Stimulated activated CD4-positive, alpha-beta T cell treated with anti-CD3 and anti-CD28 coated beads, Interleukin-15, amount 100 ng/mL, for 48 hours (primary cell): Measurements from ENCODE around the gene CGREF1.

Experiments used
- DNase-seq, 2 donors: peaks; one replicate each; pipeline ENCODE4 v3.0.0-alpha.2; 2020; ENCODE audit warnings: low read depth in 2 of 2

The CGREF1 gene

DNA sequence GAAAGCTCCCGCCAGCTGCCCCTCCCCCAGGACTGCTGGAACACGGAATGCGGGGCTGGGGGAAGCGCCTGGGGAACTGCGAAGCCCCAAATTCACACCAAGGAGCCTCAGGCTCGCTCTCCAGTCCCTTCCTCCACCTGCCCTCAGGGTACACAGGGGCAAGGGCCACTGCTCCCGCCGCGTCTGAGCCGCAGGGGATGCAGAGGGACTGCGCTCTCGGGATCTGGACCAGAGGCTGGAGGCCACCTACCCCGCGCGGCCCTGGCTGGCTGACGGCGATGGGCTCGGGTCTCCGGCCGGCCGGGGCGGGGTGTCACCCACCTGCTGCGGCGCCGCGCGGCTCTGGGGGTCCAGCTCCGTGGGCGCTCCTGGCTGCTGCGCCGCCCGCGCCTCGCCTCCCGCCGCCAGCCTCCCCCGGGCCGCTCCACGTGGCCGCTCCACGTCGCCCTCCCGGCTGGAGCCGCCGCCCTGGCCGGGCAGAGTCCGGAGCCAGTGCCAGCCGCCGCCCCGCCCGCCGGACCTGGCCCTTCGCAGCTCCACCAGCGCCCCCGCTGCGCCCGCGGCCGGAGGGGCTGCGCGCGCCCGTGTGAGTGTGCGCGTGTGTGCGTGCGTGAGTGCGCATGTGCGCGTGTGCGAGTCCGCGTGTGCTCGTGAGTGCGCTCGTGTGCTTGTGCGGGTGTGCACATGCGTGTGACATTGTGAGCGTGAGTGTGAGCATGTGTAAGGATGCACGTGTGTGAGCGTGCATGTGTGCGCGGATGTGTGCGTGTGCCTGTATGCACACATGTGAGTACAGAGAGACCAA lies at the start of gene CGREF1:
Gene CGREF1, minus strand, starts transcription at position 604 of the 805 bp plus-strand sequence. CDS start 14,762 bp downstream, outside the sequence.
- no peak for DNase-seq

DNA sequence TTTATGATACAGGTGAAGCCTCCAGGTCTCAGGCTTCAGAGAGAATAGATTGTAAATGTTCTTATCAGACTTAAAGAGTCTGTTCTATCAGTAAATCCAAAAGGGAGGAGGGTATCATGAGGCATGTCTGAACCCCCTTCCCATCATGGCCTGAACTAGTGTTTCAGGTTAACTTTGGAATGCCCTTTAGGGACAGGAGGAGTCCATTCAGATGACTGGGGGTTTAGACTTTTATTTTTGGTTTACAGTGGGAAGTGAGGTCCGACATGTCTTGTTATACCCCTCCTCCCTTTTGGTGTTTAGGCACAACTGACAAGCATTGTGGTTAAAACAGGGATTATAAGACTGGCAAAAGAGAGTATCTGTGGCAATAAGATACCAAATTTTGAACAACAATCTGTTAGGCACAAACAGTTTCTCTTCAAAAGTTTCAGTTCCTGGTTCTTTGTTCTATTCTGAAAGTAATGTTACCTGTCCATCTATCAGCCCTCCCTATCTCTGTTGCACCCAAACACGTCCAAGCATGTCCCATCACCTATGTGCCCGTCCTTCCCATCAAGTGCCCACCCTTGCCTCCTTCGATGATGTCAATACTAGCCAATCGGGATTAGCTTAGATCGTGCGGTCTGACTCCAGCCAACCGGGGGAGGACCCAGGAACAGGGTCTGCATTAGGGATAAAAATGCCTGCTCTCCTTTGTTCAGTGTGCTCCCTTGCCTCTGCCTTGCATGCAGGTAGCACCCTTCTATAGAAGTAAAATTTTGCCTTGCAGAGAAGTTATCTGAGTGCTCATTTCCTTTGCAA lies 46.2 kb upstream of the CGREF1 start:
- no peak for DNase-seq

DNA sequence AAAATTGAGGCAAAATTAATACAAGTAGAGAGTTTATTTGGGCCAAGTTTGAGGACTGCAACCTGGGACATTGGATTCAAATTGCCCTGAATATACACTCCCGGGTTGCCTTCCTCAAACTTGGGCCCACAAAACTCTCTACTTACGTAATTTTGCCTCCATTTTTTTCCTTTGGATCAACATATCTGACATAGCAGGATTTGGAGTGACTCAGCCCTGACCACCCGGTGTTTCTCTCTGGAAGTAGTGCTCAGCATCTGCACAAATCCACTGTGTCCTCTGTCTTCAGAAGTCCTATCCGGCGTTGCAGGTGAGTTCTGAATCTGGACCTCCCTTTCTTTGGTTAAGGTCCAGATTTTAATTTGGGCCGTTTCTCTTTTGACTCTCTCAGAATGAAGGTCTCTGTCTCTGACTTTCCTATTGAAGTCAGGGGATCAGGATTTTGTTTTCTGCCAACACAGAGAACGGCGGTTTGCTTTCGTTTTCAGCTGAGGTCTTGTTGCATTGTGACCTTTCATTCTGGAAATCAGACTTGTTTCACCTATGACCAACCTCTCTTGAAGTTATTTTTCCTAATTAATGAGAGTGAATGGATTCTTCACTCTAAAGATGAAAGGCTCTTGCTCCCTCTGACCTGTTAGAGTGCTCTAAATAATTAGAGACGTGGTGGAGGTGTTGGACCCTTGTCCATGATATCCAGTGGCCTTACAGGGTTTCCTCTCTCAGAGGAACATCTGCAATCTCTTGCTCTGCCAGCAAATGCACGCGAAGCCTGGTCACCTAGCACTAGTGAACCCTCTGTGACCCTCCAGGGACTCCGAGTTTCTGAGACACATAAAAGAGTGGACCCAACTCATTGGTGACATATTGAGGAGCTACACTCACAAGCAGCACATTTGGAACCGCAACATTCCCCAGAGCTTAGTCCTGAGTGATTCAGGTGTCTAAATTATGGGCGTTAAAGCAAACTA lies 43.5 kb upstream of the CGREF1 start:
- DNase-seq: no peak

DNA sequence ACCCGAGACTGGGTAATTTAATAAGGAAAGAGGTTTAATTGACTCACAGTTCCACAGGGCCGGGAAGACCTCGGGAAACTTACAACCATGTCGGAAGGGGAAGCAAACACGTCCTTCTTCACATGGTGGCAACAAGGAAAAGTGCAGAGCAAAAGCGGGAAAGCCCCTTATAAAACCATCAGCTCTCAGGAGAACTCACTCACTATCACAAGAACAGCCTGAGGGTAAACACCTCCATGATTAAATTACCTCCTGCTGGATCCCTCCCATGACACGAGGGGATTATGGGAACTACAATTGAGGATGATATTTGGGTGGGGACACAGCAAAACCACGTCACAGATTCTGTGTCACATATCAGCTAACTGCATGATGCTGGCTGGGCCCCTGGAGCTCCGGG lies 41.3 kb upstream of the CGREF1 start:
- DNase-seq: no peak

DNA sequence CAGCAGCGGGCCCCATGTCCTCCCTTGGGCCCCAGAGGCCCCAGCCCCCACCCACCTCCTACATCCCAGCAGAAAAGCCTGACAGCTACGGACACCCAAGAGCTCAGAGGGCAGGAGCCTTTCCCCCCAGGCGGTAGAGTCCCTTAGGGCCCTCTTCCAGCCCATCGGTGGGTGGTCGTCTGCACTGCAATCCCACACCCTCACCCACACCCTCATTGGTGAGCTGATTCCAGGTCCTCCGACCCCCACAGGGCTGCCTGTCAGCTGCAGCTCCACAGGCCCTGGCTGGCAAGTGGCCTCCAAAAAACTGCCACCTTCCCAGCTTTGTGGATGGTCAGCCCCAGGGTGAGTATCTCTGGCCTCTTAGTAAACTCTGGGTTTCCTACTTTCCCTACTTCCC lies 40.3 kb upstream of the CGREF1 start:
- no peak for DNase-seq

DNA sequence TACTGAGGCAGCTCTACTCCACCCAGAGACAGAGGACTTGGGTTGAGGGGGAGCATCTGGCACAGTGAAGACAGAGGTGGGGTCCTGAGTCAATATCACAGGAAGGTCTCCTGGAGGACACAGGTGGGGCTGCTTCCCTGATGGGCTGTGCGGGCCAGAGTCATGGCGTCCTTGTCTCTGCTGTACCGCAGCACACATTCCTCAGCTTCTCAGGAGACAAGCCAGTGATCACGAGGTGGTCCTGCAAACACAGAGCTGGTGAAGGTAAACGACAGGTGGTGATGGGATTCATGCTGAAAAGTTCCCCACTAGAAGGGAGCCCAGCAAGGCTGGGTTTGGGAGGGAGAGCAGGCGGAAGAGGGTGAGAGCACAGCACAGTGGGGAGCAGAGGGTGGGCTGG lies 39.5 kb upstream of the CGREF1 start:
- no peak for DNase-seq

DNA sequence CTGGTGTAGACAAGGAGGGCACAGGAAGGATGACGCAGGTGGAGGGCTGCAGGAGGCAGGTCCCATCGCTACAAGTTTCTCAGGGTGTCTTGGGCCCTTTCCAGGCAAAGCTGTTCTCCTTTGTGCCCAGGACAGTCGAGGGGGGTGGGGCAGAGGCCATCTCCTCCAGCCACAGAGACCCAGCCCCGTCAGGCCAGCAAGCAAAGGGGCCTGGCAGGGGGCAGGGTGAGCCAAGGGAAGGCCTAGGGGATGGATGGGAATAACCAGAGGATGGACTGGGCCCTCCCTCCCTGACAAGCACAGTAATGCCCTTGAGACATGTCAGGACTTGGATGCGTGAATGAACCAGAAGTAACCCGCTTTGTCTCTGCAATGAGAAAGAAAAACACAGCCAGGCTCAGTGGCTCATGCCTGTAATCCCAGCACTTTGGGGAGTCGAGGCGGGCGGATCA lies 36.2 kb upstream of the CGREF1 start:
- DNase-seq: no peak

DNA sequence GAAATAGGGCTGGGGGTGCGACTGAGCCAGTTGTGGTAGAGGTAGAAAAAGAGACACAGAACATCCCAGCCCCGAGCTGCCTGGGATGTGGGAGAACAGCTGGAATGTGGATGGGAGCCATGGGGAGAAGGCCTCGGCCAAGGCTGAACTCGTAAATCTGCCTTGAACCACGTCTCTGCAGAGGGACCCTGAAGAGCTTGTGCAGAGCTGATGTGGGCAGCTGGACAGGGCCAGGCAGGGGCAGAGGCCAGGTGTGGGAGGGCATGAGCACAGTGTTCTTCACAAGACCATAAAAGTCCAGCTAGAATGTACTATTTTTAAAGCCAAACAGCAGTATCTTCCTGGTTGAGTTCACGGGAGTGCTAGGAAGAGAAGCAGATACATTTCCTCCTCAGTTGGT lies 35.6 kb upstream of the CGREF1 start:
- no peak for DNase-seq

DNA sequence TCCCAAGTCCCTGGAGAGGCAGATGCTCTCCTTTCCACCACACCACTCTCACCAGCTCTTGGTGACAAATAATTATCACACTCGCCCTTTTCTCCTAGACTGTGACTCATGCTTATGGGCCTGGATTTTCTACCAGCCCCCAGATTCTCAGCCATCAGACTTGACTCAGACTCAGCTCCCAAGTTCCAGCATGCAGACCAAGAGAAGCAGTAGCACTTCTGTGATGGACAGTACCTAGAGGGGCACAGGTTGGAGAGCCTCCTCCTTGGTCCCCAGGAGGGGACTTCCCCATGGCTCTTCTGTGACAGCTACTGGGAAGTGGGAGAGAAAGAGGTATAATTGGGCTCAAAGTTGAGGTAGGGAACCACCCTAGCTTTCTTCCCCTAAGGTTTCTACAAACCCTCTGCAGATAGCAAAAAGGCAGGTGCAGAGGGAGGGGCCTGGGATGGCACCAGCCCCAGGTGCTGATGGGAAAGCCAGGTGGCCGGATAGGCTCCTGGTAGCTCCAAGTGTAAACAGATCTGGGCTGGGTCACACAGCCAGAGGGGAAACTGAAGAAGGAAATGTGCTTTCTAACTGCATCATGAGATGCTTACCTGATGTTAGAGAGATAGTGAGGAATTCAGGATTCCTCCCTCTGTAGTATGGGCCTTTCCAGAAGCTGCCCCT lies 34.0 kb upstream of the CGREF1 start:
- DNase-seq: no peak

GRCh38 chr2:27152102-27152795 lies 33.3 kb upstream of the CGREF1 start:
- no peak for DNase-seq

DNA sequence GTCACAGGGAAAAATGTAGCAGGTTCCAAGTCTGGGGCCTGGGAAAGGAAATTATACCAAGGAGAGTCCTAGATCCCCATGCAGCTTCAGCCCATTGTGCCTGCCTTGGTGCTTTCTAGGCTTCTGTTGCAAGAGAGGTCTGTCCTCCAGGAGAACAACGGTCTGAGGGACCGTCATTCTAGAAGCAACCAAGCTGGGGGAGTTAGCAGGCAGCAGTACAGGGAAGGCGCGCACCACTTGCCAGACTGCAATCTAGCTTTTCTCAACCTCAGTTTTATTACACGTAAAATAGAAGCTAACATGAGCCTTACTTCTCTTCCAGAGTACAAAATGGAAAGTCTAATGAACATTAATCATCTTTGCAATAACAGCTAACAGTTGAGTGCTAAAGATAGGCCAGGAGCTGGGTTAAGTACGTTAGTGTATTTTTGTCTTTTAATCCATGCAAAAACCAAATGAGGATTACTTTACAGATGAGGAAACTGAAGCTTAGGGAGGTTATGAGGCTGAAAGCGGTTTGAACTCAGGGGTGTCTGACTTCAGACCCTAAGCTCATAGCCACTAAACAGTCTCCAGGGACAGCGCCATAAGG lies 31.8 kb upstream of the CGREF1 start:
- no peak for DNase-seq

DNA sequence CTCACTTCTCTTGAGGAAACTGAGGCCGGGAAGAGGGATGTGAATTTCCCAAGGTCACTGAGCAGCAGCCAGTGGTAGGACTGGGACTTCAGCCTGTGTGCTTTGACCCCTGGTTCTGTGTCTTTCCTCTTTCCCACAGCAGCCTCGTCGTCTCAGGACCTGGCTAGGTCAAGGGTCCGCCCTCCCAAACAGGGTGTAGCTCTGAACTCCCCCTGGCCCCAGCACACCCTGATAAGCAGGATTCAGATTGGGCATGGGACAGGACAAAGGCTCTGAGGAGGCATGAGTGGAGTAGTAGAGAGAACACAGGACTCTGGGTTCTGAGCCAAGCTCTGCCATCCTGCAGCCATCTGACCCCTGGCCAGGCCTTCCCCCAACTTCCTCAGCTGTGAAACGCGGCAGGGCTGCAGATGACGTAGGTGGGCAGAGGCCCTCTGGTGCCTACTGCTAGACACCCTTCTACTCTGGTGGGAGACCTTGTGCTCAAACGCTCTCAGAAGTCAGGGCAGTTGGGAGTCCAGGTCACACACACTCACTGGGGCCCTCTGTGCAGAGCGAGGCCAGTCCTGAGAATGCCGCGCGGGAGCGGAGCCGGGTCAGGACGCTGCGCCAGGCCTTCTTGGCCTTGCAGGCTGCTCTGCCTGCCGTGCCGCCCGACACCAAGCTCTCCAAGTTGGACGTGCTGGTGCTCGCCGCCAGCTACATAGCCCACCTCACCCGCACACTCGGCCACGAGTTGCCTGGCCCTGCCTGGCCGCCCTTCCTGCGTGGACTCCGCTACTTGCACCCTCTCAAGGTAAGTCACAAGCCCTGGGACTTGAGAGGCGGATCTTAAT lies 30.9 kb upstream of the CGREF1 start:
- DNase-seq: no peak

DNA sequence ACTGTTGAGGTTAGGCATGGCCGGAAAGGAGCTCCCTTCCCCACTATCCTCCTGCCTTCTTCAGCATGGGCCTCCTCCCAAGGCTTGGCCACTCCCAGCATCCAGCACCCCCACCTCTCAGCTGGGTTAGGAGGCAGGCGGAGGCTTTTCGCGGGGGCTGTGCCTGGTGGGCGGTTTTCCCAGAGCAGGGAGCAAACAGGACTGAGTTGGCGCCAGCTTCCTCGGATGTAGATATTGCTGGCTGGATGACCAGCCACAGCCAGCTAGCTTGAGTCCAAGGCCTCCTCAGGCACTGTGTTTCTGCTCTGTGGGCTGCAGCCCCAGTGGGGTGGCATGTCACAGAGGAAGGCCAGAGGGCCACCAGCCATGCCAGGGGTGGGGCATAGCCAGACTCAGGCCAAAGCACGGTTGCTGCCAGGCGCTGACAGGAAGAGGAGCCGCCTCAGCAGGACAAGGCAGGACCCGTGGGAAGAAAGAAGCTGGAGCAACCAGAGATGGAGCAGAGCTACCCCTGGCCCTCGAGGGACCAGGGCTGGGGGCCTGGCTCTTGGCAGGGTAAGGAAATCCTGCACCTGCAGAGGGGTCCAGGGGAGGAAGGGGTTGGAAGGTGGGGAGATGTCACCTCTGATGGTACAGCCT lies 30.0 kb upstream of the CGREF1 start, which contains the start of gene TCF23:
Gene TCF23, plus strand, starts transcription at position 204 of the 639 bp plus-strand sequence. Its CDS starts 130 bp downstream, at position 334.
- no peak for DNase-seq

DNA sequence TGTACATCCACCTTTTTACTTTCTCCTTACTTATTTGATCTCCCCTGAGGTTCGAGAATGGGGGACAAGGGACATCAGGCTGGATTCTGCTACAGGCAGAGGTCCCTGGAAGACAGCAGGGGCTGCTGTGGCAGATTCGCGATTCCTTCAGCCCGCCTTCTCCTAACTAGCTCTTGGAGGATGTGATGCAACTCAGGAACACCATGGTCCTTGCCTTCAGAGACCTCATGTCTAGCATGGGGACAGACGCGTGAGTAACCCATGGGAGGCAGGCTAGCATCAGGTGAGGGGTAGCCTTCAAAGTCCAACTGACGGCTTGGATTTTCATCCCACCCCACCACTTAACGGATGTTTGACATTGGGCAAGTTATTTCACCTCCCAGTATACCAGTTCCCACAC lies 29.0 kb upstream of the CGREF1 start:
- DNase-seq: no peak

GRCh38 chr2:27145682-27146081 lies 26.8 kb upstream of the CGREF1 start:
- no peak for DNase-seq

- DNase-seq: no peak
Observed at GRCh38 chr2:27143285-27143684, 24.4 kb upstream of the CGREF1 start.

GRCh38 chr2:27139310-27139709 lies 20.4 kb upstream of the CGREF1 start, which contains the start of gene PRR30:
PRR30 (minus strand) TSS chr2:27139410; CDS start chr2:27138329, 1,081 bp downstream.
- DNase-seq: no peak

- no peak for DNase-seq
Observed at GRCh38 chr2:27138111-27138510, 19.2 kb upstream of the CGREF1 start.
